HEK293 (cell line): ENCODE data around the gene MYO7A.

ENCODE experiments used
- CTCF ChIA-PET: fragments of 350-600 bp; formaldehyde crosslinking; extraction: SDS; loops from one replicate; lab custom pipeline; 2021; ENCODE audit warnings: antibody characterized with exemption; lab: Yijun Ruan, JAX
- POLR2A ChIA-PET: fragments of 300-600 bp; formaldehyde crosslinking; extraction: SDS; loops from one replicate; lab custom pipeline; 2020; ENCODE audit warnings: antibody characterized with exemption, inconsistent platforms; lab: Yijun Ruan, JAX
- H3K27ac ChIP-seq: fragments of 200-500 bp; sonication (Bioruptor generic); 2 replicates; pipeline ENCODE4 v1.5.1; 2014; ENCODE audit warnings: low read depth, low read length, control low read depth, inconsistent platforms; ENCODE audit errors: extremely low read depth
- H3K36me3 ChIP-seq, 2 experiments: fragments of 200-500 bp in 1 of 2; sonication (Bioruptor generic) in 1 of 2; 1 replicate in 1 of 2; 2 replicates in 1 of 2; pipeline ENCODE4 v1.5.1; 2014 to 2017; ENCODE audit warnings: inconsistent platforms in 2 of 2, low read length in 2 of 2; ENCODE audit not compliant: control insufficient read depth in 2 of 2, insufficient read depth in 1 of 2
- H3K4me1 ChIP-seq: fragments of 200-500 bp; sonication (Bioruptor generic); 2 replicates; pipeline ENCODE4 v1.5.1; 2014; ENCODE audit warnings: mild to moderate bottlenecking, low read length, inconsistent platforms; ENCODE audit not compliant: control insufficient read depth, insufficient read depth
- H3K4me3 ChIP-seq: 2 replicates; pipeline ENCODE4 v1.5.1; 2011; ENCODE audit warnings: low read depth, mild to moderate bottlenecking, control low read depth, low read length, moderate library complexity
- H3K9me3 ChIP-seq: fragments of 200-500 bp; sonication (Bioruptor generic); 2 replicates; pipeline ENCODE4 v1.5.1; 2014; ENCODE audit warnings: low read depth, low read length, inconsistent platforms; ENCODE audit not compliant: control insufficient read depth, insufficient read depth
- AEBP2 ChIP-seq: fragments of 450-650 bp; formaldehyde crosslinking; IDR thresholded peaks from 2 replicates; pipeline ENCODE4 v1.5.1; 2016; ENCODE audit warnings: missing biosample characterization, missing genetic modification characterization, borderline replicate concordance
- BCL6B ChIP-seq: fragments of 450-650 bp; formaldehyde crosslinking; IDR thresholded peaks from 2 replicates; pipeline ENCODE4 v1.5.1; 2017; ENCODE audit warnings: missing biosample characterization, missing genetic modification characterization
- CTCF ChIP-seq: fragments of 450-650 bp; formaldehyde crosslinking; IDR thresholded peaks from 2 replicates; pipeline ENCODE4 v1.5.1; 2016; ENCODE audit warnings: missing biosample characterization, missing genetic modification characterization
- KLF17 ChIP-seq: fragments of 450-650 bp; formaldehyde crosslinking; IDR thresholded peaks from 2 replicates; pipeline ENCODE4 v1.5.1; 2016; ENCODE audit warnings: missing biosample characterization, missing genetic modification characterization
- REPIN1 ChIP-seq: fragments of 450-650 bp; formaldehyde crosslinking; IDR thresholded peaks from 2 replicates; pipeline ENCODE4 v1.5.1; 2017; ENCODE audit warnings: missing biosample characterization, missing genetic modification characterization, low read depth
- REST ChIP-seq: fragments of 450-650 bp; formaldehyde crosslinking; IDR thresholded peaks from 2 replicates; pipeline ENCODE4 v1.5.1; 2016; ENCODE audit warnings: missing biosample characterization, missing genetic modification characterization
- SETDB1 ChIP-seq: IDR thresholded peaks from one replicate; pipeline ENCODE4 v1.6.1; 2017; ENCODE audit warnings: mild to moderate bottlenecking, low read length, moderate library complexity, mixed read lengths; ENCODE audit not compliant: insufficient read length
- ZNF155 ChIP-seq: fragments of 450-650 bp; formaldehyde crosslinking; IDR thresholded peaks from 2 replicates; pipeline ENCODE4 v1.5.1; 2016; ENCODE audit warnings: missing biosample characterization, missing genetic modification characterization
- ZNF16 ChIP-seq: fragments of 450-650 bp; formaldehyde crosslinking; IDR thresholded peaks from 2 replicates; pipeline ENCODE4 v1.5.1; 2016; ENCODE audit warnings: low read depth, missing biosample characterization, missing genetic modification characterization
- ZNF23 ChIP-seq: fragments of 450-650 bp; formaldehyde crosslinking; IDR thresholded peaks from 2 replicates; pipeline ENCODE4 v1.5.1; 2016; ENCODE audit warnings: missing biosample characterization, missing genetic modification characterization, borderline replicate concordance
- ZNF266 ChIP-seq: fragments of 450-650 bp; formaldehyde crosslinking; IDR thresholded peaks from 2 replicates; pipeline ENCODE4 v1.5.1; 2016; ENCODE audit warnings: missing biosample characterization, missing genetic modification characterization, low read depth
- ZNF274 ChIP-seq, 2 experiments: fragments of 200-500 bp in 1 of 2; fragments of 450-650 bp in 1 of 2; sonication (Bioruptor generic) in 1 of 2; formaldehyde crosslinking in 1 of 2; IDR thresholded peaks; 2 replicates each; pipeline versions ENCODE4 v1.5.1 to v1.6.1; 2014 to 2016; ENCODE audit warnings: borderline replicate concordance in 1 of 2, inconsistent platforms in 1 of 2, low read length in 1 of 2, missing biosample characterization in 1 of 2, missing genetic modification characterization in 1 of 2
- ZNF302 ChIP-seq: fragments of 450-650 bp; formaldehyde crosslinking; IDR thresholded peaks from 2 replicates; pipeline ENCODE4 v1.5.1; 2016; ENCODE audit warnings: missing biosample characterization, missing genetic modification characterization, low read depth
- ZNF623 ChIP-seq: fragments of 450-650 bp; formaldehyde crosslinking; IDR thresholded peaks from 2 replicates; pipeline ENCODE4 v1.5.1; 2016; ENCODE audit warnings: missing biosample characterization, missing genetic modification characterization
- ZNF660 ChIP-seq: fragments of 450-650 bp; IDR thresholded peaks from 2 replicates; pipeline ENCODE4 v1.5.1; 2018; ENCODE audit warnings: missing biosample characterization, mild to moderate bottlenecking, missing genetic modification characterization
- ZNF777 ChIP-seq: fragments of 450-650 bp; formaldehyde crosslinking; IDR thresholded peaks from 2 replicates; pipeline ENCODE4 v1.5.1; 2017; ENCODE audit warnings: missing biosample characterization, missing genetic modification characterization, borderline replicate concordance
- ZSCAN30 ChIP-seq: fragments of 450-650 bp; IDR thresholded peaks from 2 replicates; pipeline ENCODE4 v1.5.1; 2018; ENCODE audit warnings: missing biosample characterization, mild to moderate bottlenecking, missing genetic modification characterization, moderate library complexity
- ZSCAN5A ChIP-seq: fragments of 450-650 bp; formaldehyde crosslinking; IDR thresholded peaks from 2 replicates; pipeline ENCODE4 v1.5.1; 2016; ENCODE audit warnings: missing biosample characterization, missing genetic modification characterization

Gene MYO7A

GRCh38 chr11:77201991-77202841, 74.2 kb downstream of the MYO7A start:
- no peak for TF ChIP-seq ZSCAN5A
- TF ChIP-seq ZNF274 (IDR thresholded peaks at IDR 0.05; ENCODE audit: low read length), result no peak
- TF ChIP-seq ZNF274 (tag by site-specific recombination; IDR thresholded peaks at IDR 0.05; ENCODE audit: borderline replicate concordance), result no peak
- no peak for TF ChIP-seq ZNF660 (tag by site-specific recombination)
- no peak for TF ChIP-seq ZNF302 (tag by site-specific recombination)
- TF ChIP-seq ZNF155 (tag by site-specific recombination), result no peak
- no peak for TF ChIP-seq ZNF623 (tag by site-specific recombination)
- TF ChIP-seq CTCF (tag by site-specific recombination), result no peak
- no peak for TF ChIP-seq ZNF777 (tag by site-specific recombination)
- TF ChIP-seq KLF17 (tag by site-specific recombination), result no peak
- TF ChIP-seq ZNF16 (tag by site-specific recombination), result no peak
- no peak for TF ChIP-seq ZNF23 (tag by site-specific recombination)
- no peak for TF ChIP-seq REPIN1 (tag by site-specific recombination)
- no peak for TF ChIP-seq ZNF266 (tag by site-specific recombination)
- TF ChIP-seq SETDB1, result no peak
- TF ChIP-seq REST, result no peak
- TF ChIP-seq ZSCAN30 (tag by site-specific recombination), result no peak
- TF ChIP-seq BCL6B (tag by site-specific recombination), result no peak
- TF ChIP-seq AEBP2 (tag by site-specific recombination), result no peak
- no peak overlapping the region for H3K4me3 ChIP-seq
- H3K4me1 ChIP-seq, result no peaks in the 10 kb centered on the region
- H3K27ac ChIP-seq, result no peak overlapping the region
- CTCF ChIA-PET, result interaction anchor here (0.5 to 1.3 kb wide), 2 partner anchors 10 to 157 kb away, joined by 3 to 4 read pairs; no protein-coding TSS in a partner anchor
- POLR2A ChIA-PET, result no interaction called here
- no peaks in the 10 kb centered on the region for H3K36me3 ChIP-seq
- H3K9me3 ChIP-seq, result no peaks in the 10 kb centered on the region
